Left colon (tissue), 2 donors: ENCODE data around the gene SHISA2. TPM values are rescaled to one million over a fixed set of nuclear protein-coding genes. Genes with fewer than 3 reads are reported as not detected.

ENCODE experiments used
- ATAC-seq: fragments of 200-7000 bp; cut with Tn5 transposase; one replicate; pipeline ENCODE4 v1.9.1; 2020; ENCODE audit warnings: mild to moderate bottlenecking, moderate library complexity
- DNase-seq, 2 donors: peaks; one replicate each; pipeline ENCODE4 v3.0.0-alpha.2; 2020
- intact Hi-C, 2 donors: fragments of 100-400 bp; cut with DNase I in 1 of 2; cut with micrococcal nuclease in 1 of 2; formaldehyde crosslinking; loops; one replicate each; pipeline versions ENCODE4 v1.11.2 to v1.14.0; 2022; cut with DNase I, micrococcal nuclease
- total RNA-seq, 2 donors: library from RNA; stranded (reverse); fragmentation: NEBNext Ultra II Directional; extraction: Animal tissue kit (Norgen Biotek cat#: 25700); gene quantifications; one replicate each; pipeline ENCODE4 v1.2.1, GENCODE V29; 2021
- donor health status: DM: no; HTN: no; CAD: no.
- donor health status: DM: yes; HTN: yes; CAD: no.

SHISA2 gene
- total RNA-seq, 2 donors from 2014 or later = 0.12 to 0.31 TPM

DNA sequence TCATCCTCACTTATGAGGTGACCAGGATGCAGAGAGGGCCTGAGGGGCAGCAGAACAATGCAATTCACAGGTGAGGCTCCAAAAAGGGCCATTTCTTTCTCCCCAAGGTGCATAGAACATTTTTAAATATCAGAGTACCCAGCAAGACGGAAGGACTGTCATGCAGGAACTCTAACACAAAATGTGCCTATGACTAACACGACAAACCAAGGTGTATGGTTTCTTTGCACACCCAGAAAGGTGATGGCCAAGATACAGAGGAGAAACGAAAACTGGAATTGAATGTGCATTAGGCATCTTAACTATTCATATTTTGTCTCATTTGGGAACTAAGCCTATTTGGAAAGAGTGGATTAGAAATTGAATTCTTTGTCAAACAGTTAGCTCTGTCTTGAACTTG is 29.9 kb downstream of the SHISA2 start:
- ATAC-seq (no peak), DNase-seq (no peak)
- intact Hi-C loops = no loop called here

DNA sequence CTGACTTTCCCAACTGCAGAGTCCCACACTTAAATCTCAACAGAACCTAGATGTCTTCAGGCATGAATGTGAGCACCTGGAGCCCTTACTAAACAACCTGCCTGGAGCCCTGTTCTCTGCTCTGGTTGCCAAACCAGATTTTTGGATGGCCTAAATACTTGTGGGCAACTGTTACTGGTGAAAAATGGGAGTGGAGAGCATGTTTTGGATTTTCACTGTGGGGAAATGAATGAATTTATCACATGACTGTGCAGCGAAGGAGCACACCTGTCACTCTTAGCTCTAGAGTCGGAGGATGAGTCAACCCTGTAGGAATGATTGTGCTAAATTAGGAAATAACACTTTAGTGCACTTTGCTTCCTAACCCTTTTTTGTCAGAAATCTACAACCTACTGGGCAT is 30.3 kb downstream of the SHISA2 start:
- no peak for ATAC-seq
- intact Hi-C loops = no loop called here
- no peak for DNase-seq

DNA sequence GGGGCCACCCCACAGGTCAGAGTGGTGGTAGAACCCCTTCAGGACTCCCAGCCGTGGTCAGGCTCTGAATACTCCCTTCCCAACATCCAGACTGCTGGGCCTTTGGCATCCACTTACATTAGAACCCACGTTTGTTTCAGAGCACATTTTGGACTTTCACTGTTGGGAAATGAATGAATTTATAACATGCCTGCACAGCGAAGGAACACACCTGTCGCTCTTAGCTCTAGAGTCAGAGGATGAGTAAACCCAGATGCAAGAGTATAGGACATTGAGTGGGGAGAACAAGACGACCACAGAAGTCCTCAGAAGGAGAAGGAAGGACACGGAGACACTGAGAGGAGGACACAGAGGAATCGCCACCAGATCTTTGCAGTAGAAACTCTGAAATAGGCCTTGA is 30.9 kb downstream of the SHISA2 start:
- intact Hi-C loops = no loop called here
- ATAC-seq (no peak), DNase-seq (no peak)

DNA sequence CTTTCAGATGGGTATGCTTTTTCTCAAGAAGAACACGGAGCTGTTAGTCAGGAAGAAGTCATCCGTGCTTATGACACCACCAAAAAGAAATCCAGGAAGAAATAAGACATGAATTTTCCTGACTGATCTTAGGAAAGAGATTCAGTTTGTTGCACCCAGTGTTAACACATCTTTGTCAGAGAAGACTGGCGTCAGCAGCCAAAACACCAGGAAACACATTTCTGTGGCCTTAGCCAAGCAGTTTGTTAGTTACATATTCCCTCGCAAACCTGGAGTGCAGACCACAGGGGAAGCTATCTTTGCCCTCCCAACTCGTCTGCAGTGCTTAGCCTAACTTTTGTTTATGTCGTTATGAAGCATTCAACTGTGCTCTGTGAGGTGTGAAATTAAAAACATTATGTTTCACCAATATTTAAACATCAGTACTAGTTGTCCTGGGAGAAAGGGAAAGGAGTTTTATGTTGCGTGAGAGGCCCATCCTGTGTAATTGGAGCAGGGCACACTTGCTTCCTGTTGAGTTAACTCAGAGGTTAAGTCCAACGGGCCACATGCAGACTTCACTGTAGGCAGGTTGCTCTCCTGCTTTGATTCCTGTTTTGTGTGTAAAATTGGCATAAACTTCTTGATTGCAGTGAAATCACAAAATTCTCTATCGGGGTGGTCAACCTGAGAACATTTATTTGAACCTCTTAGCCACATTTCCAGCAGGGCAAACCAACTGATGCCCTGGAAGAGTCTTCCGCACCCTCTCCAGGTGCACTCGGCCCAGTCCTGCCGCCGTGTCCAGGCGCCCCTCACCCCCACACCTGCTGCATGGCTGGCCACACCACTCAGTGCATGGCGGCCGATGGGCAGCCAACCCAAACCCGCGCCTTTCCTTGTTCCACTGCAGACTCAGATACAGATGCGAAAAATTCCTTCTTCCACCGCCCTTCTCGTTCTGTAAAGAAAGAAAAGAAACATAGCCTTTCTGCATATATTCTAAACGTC is 31.6 kb downstream of the SHISA2 start:
- intact Hi-C loops = no loop called here
- DNase-seq (no peak), ATAC-seq (no peak)

DNA sequence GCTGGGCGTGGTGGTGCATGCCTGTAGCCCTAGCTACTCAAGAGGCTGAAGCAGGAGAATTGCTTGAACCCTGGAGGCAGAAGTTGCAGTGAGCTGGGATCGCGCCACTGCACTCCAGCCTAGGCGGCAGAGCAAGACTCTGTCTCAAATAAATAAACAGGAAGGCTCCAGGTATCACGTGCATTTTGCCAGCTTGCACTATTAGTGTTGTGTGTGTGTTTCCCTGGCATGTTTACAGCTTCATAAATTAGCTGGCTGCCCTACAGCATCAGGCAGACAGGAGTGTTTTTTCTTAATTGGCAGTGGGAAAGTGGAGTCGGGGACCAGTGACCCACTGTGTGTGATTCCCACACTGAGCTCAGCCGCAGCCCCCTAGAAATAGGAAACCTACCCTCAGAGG is 32.6 kb downstream of the SHISA2 start:
- DNase-seq (no peak), ATAC-seq (no peak)
- intact Hi-C loops = no loop called here

DNA sequence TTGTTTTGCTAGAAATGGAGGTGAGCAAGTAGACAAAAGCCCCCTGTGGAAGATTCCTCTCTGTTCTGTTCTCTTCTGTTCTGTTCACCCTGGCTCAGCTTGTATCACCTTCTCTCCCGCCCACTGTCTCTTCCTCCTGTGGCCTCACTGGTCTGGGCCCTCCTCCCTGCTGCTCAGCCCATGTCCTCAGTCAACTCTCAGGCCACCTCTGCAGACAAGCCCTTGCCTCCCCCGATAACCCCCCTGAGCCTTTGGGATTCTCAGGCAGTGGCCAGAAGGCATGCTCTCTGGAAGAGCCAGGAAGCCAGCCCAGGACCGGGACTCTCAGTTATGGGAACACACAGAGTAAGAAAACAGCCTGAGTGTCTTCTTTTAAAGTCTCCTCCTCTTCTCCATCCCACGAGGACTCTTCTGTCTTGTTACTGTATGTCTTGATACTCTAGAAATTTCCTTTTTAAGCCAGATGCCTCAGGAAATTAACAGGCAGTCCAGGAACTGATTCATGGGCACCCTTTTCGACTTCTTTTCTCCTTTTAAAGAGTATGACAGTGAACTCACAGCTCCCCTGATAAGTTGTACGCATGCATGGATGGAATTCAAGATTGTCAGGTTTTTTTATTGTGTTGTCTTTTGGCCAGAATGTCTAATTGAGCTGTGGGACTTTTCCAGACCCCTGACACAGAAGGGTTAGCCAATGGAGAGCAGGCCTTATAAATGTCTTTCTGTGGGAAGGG is 33.7 kb downstream of the SHISA2 start:
- intact Hi-C loops = no loop called here
- no peak for DNase-seq
- ATAC-seq = no peak

DNA sequence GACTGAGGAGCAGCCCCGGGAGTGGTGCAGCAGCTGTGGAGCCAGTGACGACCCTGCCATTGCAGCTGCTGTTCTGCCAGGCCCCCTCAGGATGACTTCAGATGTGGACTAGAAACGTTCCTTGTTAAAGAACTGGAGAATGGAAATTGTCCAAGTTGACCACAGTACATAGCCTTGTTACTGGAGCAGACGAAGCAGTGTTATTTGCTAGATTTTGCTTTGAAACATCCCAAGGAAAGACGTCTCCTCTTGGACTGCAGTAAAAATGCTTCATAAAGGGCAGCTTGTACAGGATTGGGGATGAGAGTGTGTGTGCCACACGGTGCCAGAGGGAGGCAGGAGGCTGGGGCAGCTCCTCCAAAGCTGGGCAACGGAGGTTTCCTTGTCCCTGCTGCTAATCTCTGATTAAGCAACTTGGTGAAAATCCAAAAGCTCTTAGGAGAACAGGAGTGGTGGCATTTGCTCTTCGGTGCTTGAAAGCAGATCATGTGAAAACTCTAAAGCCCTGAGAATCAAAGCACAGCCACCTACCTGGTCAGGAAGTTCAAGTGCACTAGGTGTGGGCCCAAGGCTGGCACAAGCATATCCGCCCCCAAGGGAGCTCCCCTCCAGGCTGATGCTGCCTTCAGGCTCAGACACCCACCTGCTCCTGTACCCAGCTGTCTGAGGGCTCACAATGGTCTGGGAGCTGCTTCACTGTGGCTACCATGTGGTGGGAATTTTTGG is 34.5 kb downstream of the SHISA2 start:
- no peak for ATAC-seq
- intact Hi-C loops = no loop called here
- no peak for DNase-seq

DNA sequence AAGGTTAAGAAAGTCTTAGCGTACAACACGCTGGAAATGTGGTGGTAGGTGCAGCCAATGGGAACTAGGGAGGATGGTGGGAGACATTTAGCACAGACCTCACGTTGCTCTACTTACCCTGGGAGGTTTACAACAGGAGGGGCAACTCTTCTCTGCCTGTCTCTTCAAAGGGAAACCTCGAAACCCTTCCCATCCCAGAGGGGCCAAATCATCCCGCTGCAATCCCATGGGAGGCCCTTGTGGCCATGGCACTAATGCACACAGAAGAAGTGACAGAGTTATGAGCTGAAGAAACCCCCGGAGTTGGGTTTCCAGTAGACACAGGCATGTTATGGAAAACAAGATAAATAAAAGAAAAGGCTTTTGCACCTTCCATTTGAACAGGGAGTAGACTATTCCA is 35.6 kb downstream of the SHISA2 start:
- intact Hi-C loops = no loop called here
- DNase-seq = no peak
- no peak for ATAC-seq

DNA sequence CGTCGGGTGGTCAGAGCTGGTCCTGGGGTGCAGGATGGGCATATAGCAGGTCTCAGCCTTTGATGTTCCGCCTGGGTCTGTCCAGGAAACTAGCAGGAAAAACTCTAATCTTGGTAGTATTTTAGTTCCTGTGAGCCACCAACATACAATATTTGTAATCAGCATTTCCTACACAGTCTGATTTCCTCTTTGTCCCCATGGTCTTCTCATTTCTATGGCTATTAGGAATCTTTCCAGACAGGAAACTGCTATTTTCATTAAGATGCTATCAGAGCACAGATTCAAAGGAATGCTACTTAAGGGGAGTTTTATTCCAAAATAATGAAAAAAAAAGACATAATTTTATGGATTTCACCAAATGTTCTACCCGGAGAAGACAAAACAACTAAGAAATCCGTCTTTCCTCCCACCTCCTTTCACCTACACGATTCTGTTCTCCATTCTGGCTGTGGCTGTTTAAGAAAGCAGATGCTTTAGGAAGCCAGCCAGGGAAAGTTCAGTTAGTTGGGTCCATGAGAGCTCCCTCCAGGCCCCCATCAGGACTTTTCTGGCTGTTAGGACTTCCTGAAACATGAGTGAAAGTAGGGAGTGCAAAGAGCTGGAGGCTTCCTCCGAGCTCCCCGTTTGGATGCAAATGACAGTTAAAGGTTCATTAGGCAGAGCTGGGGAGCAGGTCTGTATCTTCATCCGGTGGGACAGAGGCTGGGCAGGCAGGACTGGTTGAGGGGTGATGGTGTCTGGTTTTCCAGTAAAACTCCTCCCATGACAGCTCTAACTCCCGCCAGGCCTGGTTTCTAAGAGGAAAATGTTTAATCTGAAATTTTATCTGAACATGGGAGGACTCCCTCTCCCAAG is 36.3 kb downstream of the SHISA2 start:
- no peak for ATAC-seq

DNA sequence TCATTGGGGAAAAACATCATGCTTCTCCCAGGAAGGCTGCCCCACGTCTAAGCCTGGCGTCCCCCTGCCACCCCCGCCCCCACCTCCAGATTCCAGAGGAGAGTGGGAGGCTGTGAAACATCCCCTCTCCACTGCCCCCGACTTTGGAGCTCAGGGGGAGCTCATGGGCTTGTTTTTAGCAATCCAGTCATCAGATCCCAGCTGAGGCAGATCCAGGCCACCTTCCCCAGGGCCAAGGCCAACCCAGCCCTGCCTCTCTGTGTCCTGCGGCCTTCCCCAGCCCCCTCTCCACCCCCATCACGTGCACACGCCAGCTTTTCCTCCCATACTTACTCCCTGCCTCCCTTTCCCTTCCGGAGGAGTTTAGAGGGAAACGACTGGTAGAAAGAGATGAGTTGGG is 38.8 kb downstream of the SHISA2 start:
- intact Hi-C loops = no loop called here
- ATAC-seq (no peak), DNase-seq (no peak)

More for the DNA sequence above, 36.3 kb downstream of the SHISA2 start:
- intact Hi-C loops = no loop called here
- no peak for DNase-seq

DNA sequence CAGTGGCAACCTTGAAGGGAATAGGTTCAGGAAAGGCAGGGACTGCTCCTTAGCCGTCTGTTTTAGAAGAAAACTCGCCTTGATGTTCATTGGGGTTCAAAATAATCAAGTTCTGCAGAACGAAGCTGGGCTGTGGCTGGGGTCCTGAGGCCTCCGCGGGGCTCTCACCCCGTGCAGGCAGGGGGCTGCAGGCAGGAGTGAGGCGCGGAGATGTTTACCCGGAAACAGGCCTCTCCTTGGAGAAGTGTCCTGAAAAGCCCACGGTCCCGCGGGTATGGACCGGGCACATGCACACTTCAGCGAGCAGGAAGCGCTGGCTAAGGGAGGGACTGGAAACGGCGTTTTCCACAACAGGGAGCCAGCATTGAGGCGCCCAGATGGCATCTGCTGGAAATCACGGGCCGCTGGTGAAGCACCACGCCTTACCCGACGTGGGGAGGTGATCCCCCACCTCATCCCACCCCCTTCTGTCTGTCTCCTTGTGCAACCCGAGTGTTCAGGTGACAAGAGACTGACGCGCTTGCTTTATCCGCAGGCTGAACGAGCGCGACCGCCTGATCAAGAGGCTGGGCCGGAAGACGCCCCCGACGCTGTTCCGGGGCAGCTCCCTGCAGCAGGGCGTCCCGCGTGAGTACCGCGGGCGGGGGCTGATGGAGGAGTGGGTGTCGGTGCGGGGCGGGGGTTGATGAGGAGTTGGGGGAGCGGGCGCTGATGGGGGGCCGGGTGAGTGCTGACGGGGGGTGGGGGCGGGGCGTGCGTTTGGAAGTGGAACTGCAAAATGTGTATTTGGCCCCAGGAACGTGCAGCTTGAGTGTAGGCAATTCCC is 39.6 kb downstream of the SHISA2 start:
- DNase-seq = peak in 1 of 2 donors; percentile 17
- intact Hi-C loops = no loop called here
- ATAC-seq = no peak

DNA sequence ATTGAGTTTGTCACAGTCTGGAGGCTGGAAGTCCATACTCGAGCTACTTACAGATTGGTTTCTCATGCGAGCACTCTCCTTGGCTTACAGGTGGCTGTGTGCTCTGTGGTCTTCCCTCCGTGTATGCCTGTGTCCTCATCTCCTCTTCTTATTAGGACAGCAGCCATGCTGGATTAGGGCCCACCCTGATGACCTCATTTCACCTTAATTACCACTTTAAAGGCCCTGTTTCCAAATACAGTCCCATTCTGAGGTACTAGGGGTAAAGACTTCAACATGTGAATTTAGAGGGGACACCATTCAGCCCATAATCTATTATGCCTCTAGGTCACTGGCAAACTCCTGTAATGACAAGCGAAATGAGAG is 40.6 kb downstream of the SHISA2 start:
- no peak for ATAC-seq

DNA sequence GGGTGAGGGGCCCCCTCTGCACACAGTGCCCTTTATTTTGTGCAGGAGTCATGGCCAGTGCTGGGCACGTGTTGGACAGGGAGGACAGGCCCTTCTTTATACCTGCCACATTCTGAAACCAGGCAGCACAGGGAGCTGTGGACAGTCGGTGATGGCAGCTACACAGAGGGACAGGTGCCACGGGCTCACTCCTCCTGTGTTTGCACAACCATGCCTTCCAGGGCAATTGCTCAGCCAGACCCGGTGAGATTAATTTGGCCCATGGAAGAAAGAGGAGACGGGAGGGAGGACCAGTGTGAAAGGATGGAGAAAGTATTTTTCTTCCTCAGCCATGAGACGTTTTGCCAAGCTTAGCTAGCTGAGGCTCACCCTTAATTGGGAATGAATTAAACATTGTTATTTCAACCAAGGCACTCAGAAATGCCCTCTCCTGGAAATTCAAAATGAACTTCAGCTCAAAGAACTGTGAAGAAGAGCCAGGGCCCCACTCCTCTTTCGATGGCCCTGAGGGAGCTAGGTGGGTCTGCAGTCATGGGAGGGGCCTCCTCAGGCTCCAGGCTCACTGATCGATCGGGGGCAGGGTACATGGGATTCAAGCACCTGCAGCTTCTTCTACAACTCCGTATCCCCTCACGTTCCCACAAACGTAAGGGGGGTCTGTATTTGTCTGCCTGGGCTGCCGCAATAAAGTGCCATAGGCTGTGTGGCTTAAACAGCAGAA is 41.2 kb downstream of the SHISA2 start:
- no peak for DNase-seq
- no peak for ATAC-seq
- intact Hi-C loops = no loop called here

More for the DNA sequence above, 40.6 kb downstream of the SHISA2 start:
- no peak for DNase-seq
- intact Hi-C loops = no loop called here

DNA sequence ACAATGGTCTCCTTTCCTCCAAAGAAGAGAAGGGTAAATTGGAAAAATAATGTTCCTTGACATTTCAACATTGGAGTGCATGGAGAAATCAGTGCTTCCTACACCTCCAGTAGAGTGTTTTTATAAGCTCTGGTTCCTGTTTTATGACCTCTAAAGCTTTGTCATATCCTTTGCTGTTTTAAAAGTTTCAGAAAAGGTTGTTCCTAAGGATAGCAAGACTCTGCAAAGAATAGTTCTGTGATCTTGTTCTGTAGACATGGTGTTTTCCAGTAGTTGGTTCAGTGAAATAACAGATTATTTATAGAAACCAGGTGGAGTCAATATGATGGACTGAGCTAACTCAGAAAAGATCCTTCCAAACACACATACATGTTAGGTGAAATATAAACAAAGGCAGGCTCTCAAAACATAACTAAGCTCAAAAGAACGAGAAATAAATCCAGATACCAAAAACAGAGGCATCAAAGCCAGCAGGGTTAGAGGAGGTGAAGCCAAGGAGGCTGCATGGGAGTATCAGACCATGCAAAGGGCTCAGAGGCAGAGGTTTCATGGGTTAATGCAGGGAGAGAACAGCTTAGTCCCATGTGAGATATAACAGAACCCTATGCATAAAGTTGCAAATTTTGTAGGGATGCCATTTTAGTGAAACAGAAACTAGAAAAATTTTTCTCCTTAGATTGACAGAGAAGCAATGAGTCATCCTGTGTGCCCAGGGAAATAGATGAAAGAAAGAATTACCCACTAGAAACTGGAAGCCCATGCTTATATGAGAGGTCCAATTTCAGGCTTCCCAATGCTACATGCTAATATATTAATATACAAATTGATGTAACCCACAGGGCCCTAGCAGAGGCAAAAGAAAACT is 44.3 kb downstream of the SHISA2 start:
- DNase-seq = no peak
- intact Hi-C loops = no loop called here
- ATAC-seq = no peak
